K562 (cell line): Measurements from ENCODE around the gene A1BG. TPM values are rescaled to one million over a fixed set of nuclear protein-coding genes. Genes with fewer than 3 reads are reported as not detected.

ENCODE experiments used
- BCOR ChIP-seq: fragments of 450-650 bp; IDR thresholded peaks from 2 replicates; pipeline ENCODE4 v1.6.1; 2016
- CREB1 ChIP-seq, 2 experiments: sonication (generic) in 1 of 2; formaldehyde crosslinking in 1 of 2; IDR thresholded peaks; 2 replicates each; pipeline versions ENCODE4 v1.6.1 to v1.8.0; 2012 to 2022; ENCODE audit warnings: inconsistent platforms in 1 of 2, mild to moderate bottlenecking in 1 of 2, missing genetic modification reagents in 1 of 2, moderate library complexity in 1 of 2
- GABPB1 ChIP-seq: sonication (generic); formaldehyde crosslinking; IDR thresholded peaks from 2 replicates; pipeline ENCODE4 v1.8.0; 2022; ENCODE audit warnings: mild to moderate bottlenecking, missing genetic modification reagents
- ILF3 ChIP-seq: fragments of 450-650 bp; IDR thresholded peaks from 2 replicates; pipeline ENCODE4 v1.6.1; 2018; ENCODE audit warnings: antibody characterized with exemption, mild to moderate bottlenecking, moderate library complexity, borderline replicate concordance
- JUND ChIP-seq, 2 experiments: IDR thresholded peaks; 2 replicates in 1 of 2; 3 replicates in 1 of 2; pipeline ENCODE4 v1.6.1; 2011; ENCODE audit warnings: borderline replicate concordance in 2 of 2, low read depth in 2 of 2, low read length in 2 of 2, improper control_type of control experiment in 1 of 2, missing biosample characterization in 1 of 2, missing genetic modification characterization in 1 of 2, missing genetic modification reagents in 1 of 2
- PHB2 ChIP-seq: fragments of 450-650 bp; IDR thresholded peaks from 2 replicates; pipeline ENCODE4 v1.6.1; 2017; ENCODE audit warnings: low read depth
- TAF1 ChIP-seq: IDR thresholded peaks from 2 replicates; pipeline ENCODE4 v1.6.1; 2011; ENCODE audit warnings: mild to moderate bottlenecking, low read length, moderate library complexity; ENCODE audit not compliant: insufficient read depth, control insufficient read depth, severe bottlenecking; ENCODE audit errors: extremely low read depth
- XRCC3 ChIP-seq: fragments of 450-650 bp; IDR thresholded peaks from 2 replicates; pipeline ENCODE4 v1.6.1; 2017; ENCODE audit warnings: mild to moderate bottlenecking, moderate library complexity
- ZNF184 ChIP-seq: sonication (generic); formaldehyde crosslinking; IDR thresholded peaks from 2 replicates; pipeline ENCODE4 v1.5.0; 2020; ENCODE audit warnings: missing genetic modification reagents
- ZNF316 ChIP-seq: fragments of 450-650 bp; IDR thresholded peaks from 2 replicates; pipeline ENCODE4 v1.6.1; 2016
- ZNF644 ChIP-seq: fragments of 200-800 bp; sonication (Bioruptor generic); IDR thresholded peaks from 2 replicates; pipeline ENCODE4 v1.6.1; 2016; ENCODE audit warnings: low read depth, missing genetic modification characterization, missing compliant biosample characterization
- polyA plus RNA-seq, 8 experiments: library from polyadenylated mRNA; depleted of rRNA in 4 of 8; stranded (reverse) in 5 of 8; unstranded in 3 of 8; fragments of >200 nt; fragmentation: Nextera tagmentation in 2 of 8; fragmentation: Illumina TruSeq in 1 of 8; extraction: Ambion mirVana in 2 of 8; extraction: Trizol in 1 of 8; gene quantifications; 2 replicates each; pipeline versions ENCODE4 v1.2.1 to v1.2.3, GENCODE V29; 2011 to 2014; ENCODE audit warnings: inconsistent platforms in 1 of 8, missing spikeins in 1 of 8
- total RNA-seq, 7 experiments: library from RNA; depleted of rRNA in 6 of 7; stranded (reverse); fragments of >200 nt in 6 of 7; fragmentation: Illumina TruSeq in 2 of 7; extraction: Trizol in 2 of 7; gene quantifications; 2 replicates each; pipeline versions ENCODE4 v1.2.1 to v1.2.3, GENCODE V29; 2011 to 2021; ENCODE audit warnings: low replicate concordance in 1 of 7
- TF ChIP-seq, protein P1 (sequence below): fragments of 450-650 bp; IDR thresholded peaks from 2 replicates; pipeline ENCODE4 v1.6.1; 2018; ENCODE audit not compliant: partially characterized antibody
- TF ChIP-seq, protein P2 (sequence below): fragments of 250-450 bp; sonication (Bioruptor Pico); IDR thresholded peaks from 2 replicates; pipeline ENCODE4 v1.8.0; 2022; ENCODE audit warnings: inconsistent platforms
- TF ChIP-seq, protein P3 (sequence below): fragments of 250-450 bp; sonication (Bioruptor Pico); IDR thresholded peaks from 2 replicates; pipeline ENCODE4 v1.4.0; 2020; ENCODE audit warnings: mild to moderate bottlenecking, moderate library complexity, borderline replicate concordance
- TF ChIP-seq, protein P4 (sequence below): fragments of 450-650 bp; IDR thresholded peaks from 2 replicates; pipeline ENCODE4 v1.7.1; 2018; ENCODE audit warnings: mild to moderate bottlenecking, low read depth; ENCODE audit not compliant: partially characterized antibody

A1BG gene
- total and polyA plus RNA-seq, 9 of the 15 experiments (the other 6 are each of a cell fraction or from before 2014, with no cell fraction given) = 0.10 to 19.8 (median 2.6) TPM

DNA sequence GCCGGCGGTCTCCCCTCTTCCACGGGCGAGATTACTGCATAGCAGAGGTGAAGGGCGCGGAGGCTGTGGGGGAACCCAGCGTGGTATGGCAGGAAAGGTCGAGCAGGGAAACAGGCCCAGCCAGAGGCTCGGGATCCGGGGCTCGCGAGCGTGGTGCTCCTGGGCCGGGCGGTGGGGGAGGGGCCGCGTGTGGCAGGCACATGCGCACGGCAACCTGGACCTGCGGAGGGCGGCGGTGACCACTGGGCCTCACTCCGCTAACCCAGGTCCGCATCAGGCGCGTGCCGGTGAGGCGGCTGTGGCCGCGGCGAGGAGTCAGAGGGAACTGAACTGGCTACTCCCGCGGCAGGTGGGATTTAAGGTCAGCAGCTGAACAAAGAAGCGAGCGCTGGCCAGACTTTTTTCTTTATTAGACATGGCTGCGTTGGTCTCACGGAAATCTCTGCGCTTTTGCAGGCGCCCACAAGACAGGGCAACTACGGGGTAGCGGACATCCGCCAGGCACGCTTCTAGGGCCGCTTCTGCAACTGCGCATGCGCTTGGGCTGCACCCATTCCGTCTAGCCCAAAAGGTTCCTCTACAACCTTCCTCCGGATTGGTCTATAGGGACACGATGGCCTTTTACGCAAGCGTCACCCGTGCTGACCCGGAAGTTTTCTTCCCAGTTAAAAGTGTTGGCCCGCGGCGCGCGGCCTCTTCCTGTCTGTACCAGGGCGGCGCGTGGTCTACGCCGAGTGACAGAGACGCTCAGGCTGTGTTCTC, 33.5 kb upstream of the A1BG start, which contains the start of gene RPS5 (continued):
- TF ChIP-seq, protein P1, sequence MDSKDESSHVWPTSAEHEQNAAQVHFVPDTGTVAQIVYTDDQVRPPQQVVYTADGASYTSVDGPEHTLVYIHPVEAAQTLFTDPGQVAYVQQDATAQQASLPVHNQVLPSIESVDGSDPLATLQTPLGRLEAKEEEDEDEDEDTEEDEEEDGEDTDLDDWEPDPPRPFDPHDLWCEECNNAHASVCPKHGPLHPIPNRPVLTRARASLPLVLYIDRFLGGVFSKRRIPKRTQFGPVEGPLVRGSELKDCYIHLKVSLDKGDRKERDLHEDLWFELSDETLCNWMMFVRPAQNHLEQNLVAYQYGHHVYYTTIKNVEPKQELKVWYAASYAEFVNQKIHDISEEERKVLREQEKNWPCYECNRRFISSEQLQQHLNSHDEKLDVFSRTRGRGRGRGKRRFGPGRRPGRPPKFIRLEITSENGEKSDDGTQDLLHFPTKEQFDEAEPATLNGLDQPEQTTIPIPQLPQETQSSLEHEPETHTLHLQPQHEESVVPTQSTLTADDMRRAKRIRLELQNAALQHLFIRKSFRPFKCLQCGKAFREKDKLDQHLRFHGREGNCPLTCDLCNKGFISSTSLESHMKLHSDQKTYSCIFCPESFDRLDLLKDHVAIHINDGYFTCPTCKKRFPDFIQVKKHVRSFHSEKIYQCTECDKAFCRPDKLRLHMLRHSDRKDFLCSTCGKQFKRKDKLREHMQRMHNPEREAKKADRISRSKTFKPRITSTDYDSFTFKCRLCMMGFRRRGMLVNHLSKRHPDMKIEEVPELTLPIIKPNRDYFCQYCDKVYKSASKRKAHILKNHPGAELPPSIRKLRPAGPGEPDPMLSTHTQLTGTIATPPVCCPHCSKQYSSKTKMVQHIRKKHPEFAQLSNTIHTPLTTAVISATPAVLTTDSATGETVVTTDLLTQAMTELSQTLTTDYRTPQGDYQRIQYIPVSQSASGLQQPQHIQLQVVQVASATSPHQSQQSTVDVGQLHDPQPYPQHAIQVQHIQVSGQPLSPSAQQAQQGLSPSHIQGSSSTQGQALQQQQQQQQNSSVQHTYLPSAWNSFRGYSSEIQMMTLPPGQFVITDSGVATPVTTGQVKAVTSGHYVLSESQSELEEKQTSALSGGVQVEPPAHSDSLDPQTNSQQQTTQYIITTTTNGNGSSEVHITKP = peak; percentile 69
- TF ChIP-seq ZNF644 (tag) (no peak), PHB2 (no peak), XRCC3 (no peak), BCOR (peak; percentile 56; the same call in 1 of the 2 replicates), ZNF184 (CRISPR knock-in tag) (no peak), ILF3 (no peak), TAF1 (peak; percentile 98), ZNF316 (no peak), GABPB1 (CRISPR knock-in tag) (peak; percentile 96), JUND (IDR thresholded peaks at IDR 0.05; ENCODE audit: borderline replicate concordance, low read depth, low read length) (peak; percentile 67), JUND (tag; IDR thresholded peaks at IDR 0.05; ENCODE audit: borderline replicate concordance, low read depth, low read length) (0 out of 3 replicates have a peak, but pooled peaks have one; percentile 45), CREB1 (IDR thresholded peaks at IDR 0.05) (peak; percentile 90), CREB1 (CRISPR knock-in tag; IDR thresholded peaks at IDR 0.05) (peak; percentile 84)
- TF ChIP-seq, protein P2, sequence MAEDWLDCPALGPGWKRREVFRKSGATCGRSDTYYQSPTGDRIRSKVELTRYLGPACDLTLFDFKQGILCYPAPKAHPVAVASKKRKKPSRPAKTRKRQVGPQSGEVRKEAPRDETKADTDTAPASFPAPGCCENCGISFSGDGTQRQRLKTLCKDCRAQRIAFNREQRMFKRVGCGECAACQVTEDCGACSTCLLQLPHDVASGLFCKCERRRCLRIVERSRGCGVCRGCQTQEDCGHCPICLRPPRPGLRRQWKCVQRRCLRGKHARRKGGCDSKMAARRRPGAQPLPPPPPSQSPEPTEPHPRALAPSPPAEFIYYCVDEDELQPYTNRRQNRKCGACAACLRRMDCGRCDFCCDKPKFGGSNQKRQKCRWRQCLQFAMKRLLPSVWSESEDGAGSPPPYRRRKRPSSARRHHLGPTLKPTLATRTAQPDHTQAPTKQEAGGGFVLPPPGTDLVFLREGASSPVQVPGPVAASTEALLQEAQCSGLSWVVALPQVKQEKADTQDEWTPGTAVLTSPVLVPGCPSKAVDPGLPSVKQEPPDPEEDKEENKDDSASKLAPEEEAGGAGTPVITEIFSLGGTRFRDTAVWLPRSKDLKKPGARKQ (CRISPR knock-in tag) = no peak
- TF ChIP-seq, protein P3, sequence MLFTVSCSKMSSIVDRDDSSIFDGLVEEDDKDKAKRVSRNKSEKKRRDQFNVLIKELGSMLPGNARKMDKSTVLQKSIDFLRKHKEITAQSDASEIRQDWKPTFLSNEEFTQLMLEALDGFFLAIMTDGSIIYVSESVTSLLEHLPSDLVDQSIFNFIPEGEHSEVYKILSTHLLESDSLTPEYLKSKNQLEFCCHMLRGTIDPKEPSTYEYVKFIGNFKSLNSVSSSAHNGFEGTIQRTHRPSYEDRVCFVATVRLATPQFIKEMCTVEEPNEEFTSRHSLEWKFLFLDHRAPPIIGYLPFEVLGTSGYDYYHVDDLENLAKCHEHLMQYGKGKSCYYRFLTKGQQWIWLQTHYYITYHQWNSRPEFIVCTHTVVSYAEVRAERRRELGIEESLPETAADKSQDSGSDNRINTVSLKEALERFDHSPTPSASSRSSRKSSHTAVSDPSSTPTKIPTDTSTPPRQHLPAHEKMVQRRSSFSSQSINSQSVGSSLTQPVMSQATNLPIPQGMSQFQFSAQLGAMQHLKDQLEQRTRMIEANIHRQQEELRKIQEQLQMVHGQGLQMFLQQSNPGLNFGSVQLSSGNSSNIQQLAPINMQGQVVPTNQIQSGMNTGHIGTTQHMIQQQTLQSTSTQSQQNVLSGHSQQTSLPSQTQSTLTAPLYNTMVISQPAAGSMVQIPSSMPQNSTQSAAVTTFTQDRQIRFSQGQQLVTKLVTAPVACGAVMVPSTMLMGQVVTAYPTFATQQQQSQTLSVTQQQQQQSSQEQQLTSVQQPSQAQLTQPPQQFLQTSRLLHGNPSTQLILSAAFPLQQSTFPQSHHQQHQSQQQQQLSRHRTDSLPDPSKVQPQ (CRISPR knock-in tag) = no peak
- TF ChIP-seq, protein P4, sequence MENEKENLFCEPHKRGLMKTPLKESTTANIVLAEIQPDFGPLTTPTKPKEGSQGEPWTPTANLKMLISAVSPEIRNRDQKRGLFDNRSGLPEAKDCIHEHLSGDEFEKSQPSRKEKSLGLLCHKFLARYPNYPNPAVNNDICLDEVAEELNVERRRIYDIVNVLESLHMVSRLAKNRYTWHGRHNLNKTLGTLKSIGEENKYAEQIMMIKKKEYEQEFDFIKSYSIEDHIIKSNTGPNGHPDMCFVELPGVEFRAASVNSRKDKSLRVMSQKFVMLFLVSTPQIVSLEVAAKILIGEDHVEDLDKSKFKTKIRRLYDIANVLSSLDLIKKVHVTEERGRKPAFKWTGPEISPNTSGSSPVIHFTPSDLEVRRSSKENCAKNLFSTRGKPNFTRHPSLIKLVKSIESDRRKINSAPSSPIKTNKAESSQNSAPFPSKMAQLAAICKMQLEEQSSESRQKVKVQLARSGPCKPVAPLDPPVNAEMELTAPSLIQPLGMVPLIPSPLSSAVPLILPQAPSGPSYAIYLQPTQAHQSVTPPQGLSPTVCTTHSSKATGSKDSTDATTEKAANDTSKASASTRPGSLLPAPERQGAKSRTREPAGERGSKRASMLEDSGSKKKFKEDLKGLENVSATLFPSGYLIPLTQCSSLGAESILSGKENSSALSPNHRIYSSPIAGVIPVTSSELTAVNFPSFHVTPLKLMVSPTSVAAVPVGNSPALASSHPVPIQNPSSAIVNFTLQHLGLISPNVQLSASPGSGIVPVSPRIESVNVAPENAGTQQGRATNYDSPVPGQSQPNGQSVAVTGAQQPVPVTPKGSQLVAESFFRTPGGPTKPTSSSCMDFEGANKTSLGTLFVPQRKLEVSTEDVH = peak; percentile 88
